NCI-H2029 (cell line): Measurements from ENCODE around the gene ANKDD1A.
A peak's percentile ranks its signal among the peaks of the same experiment; 100 is the strongest.

Experiments
- DNase-seq: peaks from one replicate; lab custom pipeline; 2025; lab: John Stamatoyannopoulos, UW

The ANKDD1A gene

DNA sequence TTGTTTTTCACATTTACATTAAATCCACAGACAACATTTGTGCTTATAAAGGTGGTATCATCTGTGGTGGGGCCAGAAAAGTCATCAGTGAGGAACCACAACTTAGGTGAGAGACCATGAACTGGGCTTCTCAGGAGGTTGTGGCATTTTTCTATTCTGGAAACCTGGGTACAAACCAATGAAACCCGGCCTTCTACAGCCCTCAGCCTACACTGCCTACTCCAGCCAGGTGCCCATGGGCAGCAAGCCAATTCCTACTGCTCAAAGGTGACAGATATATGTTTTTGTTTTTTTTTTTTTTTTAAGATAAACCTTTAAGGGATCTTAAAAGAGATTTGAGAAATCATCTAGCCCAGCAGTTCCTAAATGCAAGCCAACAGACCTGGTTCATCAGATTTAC is 57.7 kb downstream of the ANKDD1A start:
- no peak for DNase-seq

DNA sequence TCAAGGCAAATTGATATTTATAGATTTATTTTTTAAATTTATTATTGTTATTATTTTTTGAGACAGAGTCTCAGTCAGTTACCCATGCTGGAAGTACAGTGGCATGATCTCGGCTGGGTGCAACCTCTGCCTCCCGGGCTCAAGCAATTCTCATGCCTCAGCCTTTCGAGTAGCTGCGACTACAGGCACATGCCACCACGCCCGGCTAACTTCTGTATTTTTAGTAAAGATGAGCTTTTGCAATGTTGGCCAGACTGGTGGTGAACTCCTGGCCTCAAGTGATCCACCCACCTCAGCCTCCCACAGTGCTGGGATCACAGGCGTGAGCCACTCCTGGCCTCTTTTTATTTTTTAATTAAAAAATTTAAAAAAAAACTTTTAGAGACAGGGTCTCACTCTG is 59.0 kb downstream of the ANKDD1A start:
- DNase-seq = no peak

DNA sequence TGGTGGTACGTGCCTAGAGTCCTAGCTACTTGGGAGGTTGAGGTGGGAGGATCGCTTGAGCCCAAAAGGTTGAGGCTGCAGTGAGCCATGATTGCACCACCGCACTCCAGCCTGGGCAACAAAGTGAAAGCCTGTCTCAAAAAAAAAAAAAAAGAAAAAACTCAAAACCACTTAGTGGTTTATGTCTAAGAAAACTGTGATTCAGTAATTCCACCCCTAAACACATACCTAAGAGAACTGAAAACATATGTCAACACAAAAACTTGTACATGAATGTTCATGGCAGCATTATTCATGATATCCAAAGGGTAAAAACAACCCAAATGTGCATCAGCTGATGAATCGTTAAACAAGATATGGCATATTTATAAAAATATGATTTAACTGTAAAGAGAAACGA is 63.7 kb downstream of the ANKDD1A start:
- no peak for DNase-seq

GRCh38 chr15:64979252-64979710 is 67.6 kb downstream of the ANKDD1A start:
- no peak for DNase-seq

- no peak for DNase-seq
These were observed 70.2 kb downstream of the ANKDD1A start for GRCh38 chr15:64981812-64982431.

DNA sequence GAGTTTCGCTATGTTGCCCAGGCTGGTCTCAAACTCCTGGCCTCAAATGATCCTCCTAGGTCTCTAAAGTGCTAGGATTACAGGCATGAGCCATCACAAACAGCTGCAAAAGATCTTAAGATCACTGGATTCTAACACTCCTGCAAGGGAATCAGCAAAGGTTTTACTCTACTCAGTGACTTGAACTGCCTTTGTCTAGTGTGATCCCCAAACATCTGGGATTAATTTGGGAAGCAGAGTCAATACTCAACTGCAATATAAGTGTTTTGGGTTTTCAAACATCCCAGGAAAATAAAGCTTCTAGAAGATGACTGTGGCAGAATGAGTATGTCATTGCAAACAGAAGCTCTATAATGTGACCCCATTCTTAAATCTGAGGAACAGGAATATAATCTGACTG is 70.8 kb downstream of the ANKDD1A start:
- no peak for DNase-seq

- no peak for DNase-seq
These were observed 73.8 kb downstream of the ANKDD1A start for GRCh38 chr15:64985366-64986033.

DNA sequence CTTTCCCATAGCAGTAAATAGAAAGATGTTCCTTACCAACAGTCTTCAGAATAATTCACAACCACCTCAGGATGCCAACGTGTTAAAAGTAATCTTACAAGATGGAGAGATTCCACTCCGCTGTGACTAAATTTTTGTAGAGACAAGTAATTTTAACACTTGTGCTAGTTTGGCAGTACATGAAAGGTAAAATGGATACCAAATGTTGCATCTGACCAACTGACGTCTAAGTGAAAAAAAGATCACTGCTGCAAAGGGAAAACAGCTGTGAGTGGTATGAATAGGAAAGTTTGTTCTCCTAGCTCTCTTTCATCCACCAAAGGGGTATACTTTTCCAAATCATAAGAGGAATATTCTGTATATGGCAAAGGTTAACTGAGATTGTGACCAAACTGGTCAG is 75.4 kb downstream of the ANKDD1A start:
- no peak for DNase-seq

DNA sequence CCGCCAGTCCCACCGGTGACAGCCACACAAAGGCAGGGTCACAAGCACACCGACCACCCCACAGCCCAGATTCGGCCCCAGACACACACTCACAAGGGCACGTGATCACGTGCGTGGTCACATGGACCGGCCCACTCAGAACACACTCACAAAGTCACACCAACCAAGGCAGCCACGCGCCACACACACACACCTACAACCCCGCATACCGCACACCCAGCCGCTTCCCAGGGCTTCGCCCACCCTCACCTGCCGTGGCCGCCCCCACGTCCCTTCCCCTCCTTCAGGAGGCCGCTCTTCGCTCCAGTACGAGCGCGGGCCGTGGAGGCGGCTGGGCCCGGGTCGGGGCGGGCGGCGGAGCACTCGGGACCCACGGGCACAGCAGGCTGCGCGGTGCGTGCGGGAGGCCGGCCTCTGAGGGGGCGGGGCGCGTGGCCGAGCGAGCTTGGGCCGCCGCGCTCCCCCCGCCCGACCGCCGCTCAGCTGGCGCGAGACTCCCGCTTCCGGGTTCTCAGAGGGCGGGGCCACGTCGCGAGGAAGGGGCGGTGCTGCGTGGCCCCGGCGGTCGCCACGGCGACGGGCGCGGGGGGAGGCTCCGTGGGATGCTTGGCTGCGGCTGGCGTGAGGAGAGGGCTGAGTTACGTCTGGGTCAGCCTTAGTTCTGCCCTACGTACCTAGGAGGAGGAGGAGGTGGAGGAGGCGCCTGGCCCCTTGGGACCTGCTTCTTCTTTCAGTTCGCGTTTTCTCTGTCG is 77.9 kb downstream of the ANKDD1A start, which contains the start of gene SPG21:
Gene SPG21, minus strand, starts transcription at position 499 of the 752 bp plus-strand sequence. CDS start 6,345 bp downstream, outside the sequence.
- DNase-seq = peak; percentile 74

DNA sequence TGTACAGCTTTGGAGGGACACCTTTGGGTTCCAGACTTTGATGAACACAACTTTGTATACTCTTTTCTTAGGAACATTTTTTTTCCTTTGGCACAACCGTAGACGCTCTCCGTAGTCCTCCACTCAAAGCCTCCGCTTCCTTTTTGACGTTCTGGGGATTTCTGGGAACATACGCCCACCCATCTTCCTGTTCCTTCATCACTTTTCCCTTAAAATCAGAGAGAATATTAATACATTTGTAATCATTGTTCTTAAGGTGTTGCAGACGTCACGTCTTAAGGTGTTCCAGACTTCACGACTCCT is 78.4 kb downstream of the ANKDD1A start:
- no peak for DNase-seq

DNA sequence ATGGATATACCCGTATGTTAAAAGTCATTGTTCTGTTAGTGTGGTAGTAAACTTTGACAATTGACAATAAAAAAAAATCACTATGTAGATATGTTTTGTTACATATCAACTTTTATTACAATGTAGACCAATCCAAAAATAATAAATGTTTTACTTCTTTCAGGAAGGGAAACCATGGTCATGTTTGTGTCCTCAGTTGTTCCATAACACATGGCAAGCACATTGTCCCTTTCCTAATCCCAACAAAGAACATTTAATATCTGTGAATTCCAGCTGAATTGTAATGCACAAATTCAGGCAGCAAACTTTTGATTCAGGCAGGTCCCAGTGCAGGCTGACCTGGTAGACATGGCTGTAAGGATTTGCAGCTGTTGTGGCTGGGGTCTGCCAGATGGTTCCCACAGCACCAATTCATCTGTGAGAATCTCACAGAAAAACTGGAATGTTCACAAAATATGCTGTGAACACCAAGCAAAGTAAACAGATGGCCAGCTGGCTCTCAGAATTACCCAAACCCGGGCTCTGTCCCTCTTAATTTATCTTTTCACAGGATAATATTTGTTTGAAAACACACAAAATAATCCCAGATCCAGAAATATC is 79.9 kb downstream of the ANKDD1A start:
- DNase-seq = no peak

DNA sequence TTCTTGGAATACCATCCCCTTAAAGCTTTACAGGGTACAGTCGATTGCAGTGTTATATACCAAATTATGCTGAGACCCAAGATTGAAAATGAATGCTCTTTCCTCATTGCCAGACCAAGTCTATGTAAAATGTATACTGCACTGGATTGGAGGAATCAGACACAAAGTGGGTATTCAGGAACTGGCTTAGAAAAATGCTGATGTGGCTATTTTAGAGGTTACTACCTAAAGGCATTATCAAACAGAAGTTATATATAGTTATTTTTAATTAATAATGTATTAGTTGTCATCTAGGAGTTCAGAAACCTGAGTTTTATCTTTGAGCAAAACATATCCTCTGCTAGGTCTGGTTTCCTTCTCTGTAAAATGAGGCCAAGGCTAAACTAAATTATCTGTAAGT is 81.6 kb downstream of the ANKDD1A start:
- DNase-seq = no peak

- DNase-seq = no peak
These were observed 85.4 kb downstream of the ANKDD1A start for GRCh38 chr15:64997066-64997465.

GRCh38 chr15:64997745-64998375 is 86.2 kb downstream of the ANKDD1A start:
- DNase-seq = no peak

GRCh38 chr15:65004993-65005392 is 93.3 kb downstream of the ANKDD1A start:
- no peak for DNase-seq

GRCh38 chr15:65006876-65007275 is 95.2 kb downstream of the ANKDD1A start:
- DNase-seq = no peak
